Left lung (tissue), 8 donors: ENCODE measurements around the gene RARA. TPM values are rescaled to one million over a fixed set of nuclear protein-coding genes. Genes with fewer than 3 reads are reported as not detected.

Experiments used
- polyA plus RNA-seq, 6 donors: library from polyadenylated mRNA; unstranded; fragments of 120-200 nt; gene quantifications; one replicate each; pipeline ENCODE4 v1.2.1, GENCODE V29; 2013; ENCODE audit not compliant: insufficient read length in 6 of 6
- total RNA-seq, 2 donors: library from RNA; stranded (reverse); fragmentation: NEBNext Ultra II Directional; extraction: Animal tissue kit (Norgen Biotek cat#: 25700); gene quantifications; one replicate each; pipeline ENCODE4 v1.2.1, GENCODE V29; 2021
- donor health status: DM: no; HTN: yes; CAD: no.
- donor health status: DM: no; HTN: no; CAD: no.

The RARA gene
- total and polyA plus RNA-seq, 8 donors: 45.5 to 62.6 (median 53.1) TPM

Other genes with a start within 250 kb of the RARA start
- gene THRA, start 246.2 kb upstream of the RARA start, total RNA-seq: 10 to 100 TPM; 37.9 to 45.2 TPM
- 10 to 100 TPM; 69.3 to 80.7 (median 75.3) TPM for gene THRA, start 246.2 kb upstream of the RARA start, polyA plus RNA-seq
- 10 to 100 TPM in 1 of 2 donors, 1 to 10 TPM in 1; 6.5 to 11.4 TPM for gene NR1D1, start 208.6 kb upstream of the RARA start, total RNA-seq
- 1 to 10 TPM; 3.0 to 4.9 (median 3.9) TPM for gene NR1D1, start 208.6 kb upstream of the RARA start, polyA plus RNA-seq
- 100 to 1,000 TPM in 1 of 2 donors, 10 to 100 TPM in 1; 84.1 to 112 TPM for gene MSL1, start 187.2 kb upstream of the RARA start, total RNA-seq
- 100 to 1,000 TPM; 174 to 203 (median 192) TPM for gene MSL1, start 187.2 kb upstream of the RARA start, polyA plus RNA-seq
- 10 to 100 TPM; 63.4 to 98.8 TPM for gene CASC3, start 168.6 kb upstream of the RARA start, total RNA-seq
- gene CASC3, start 168.6 kb upstream of the RARA start, polyA plus RNA-seq: 100 to 1,000 TPM; 110 to 136 (median 129) TPM
- gene RAPGEFL1, start 131.7 kb upstream of the RARA start, total RNA-seq: 10 to 100 TPM in 1 of 2 donors, 1 to 10 TPM in 1; 7.4 to 13.1 TPM
- 10 to 100 TPM in 1 of 6 donors, 1 to 10 TPM in 5; 6.3 to 10.3 (median 7.5) TPM for gene RAPGEFL1, start 131.7 kb upstream of the RARA start, polyA plus RNA-seq
- gene WIPF2, start 89.9 kb upstream of the RARA start, total RNA-seq: 10 to 100 TPM; 35.5 to 35.8 TPM
- 10 to 100 TPM; 29.0 to 34.4 (median 30.8) TPM for gene WIPF2, start 89.9 kb upstream of the RARA start, polyA plus RNA-seq
- gene CDC6, start 21.3 kb upstream of the RARA start, total RNA-seq: 10 to 100 TPM; 12.8 to 24.1 TPM
- 10 to 100 TPM; 15.6 to 25.9 (median 20.3) TPM for gene CDC6, start 21.3 kb upstream of the RARA start, polyA plus RNA-seq
- 1 to 10 TPM; 3.0 to 3.6 TPM for gene GJD3, start 55.6 kb downstream of the RARA start, total RNA-seq
- under 1 TPM in 1 of 6 donors, not detected in 5; 0.18 TPM for gene GJD3, start 55.6 kb downstream of the RARA start, polyA plus RNA-seq
- gene TOP2A, start 108.7 kb downstream of the RARA start, total RNA-seq: 10 to 100 TPM; 18.1 to 40.0 TPM
- gene TOP2A, start 108.7 kb downstream of the RARA start, polyA plus RNA-seq: 100 to 1,000 TPM; 116 to 314 (median 158) TPM
- 100 to 1,000 TPM; 333 to 407 TPM for gene IGFBP4, start 134.3 kb downstream of the RARA start, total RNA-seq
- gene IGFBP4, start 134.3 kb downstream of the RARA start, polyA plus RNA-seq: 100 to 1,000 TPM; 207 to 257 (median 227) TPM
- gene TNS4, start 192.4 kb downstream of the RARA start, total RNA-seq: 1 to 10 TPM in 1 of 2 donors, under 1 TPM in 1; 0.23 to 1.6 TPM
- under 1 TPM in 4 of 6 donors, not detected in 2; 0.03 to 0.18 (median 0.13) TPM for gene TNS4, start 192.4 kb downstream of the RARA start, polyA plus RNA-seq